ENCODE data around the gene SYNE3. TPM values are rescaled to one million over a fixed set of nuclear protein-coding genes. Genes with fewer than 3 reads are reported as not detected.

Gene SYNE3
- total and polyA plus RNA-seq, 7 experiments from 2014 or later, result 6.8 to 83.9 (median 49.1) TPM

- H3K4me3 ChIP-seq (ENCODE audit: low read length), result no peak overlapping the region
- H3K36me3 ChIP-seq (ENCODE audit: control insufficient read depth in 2 of 3, insufficient read depth in 3 of 3, low read length in 3 of 3), result peaks cover 0 to 8% (median 0%) of the 10 kb centered on the region in 3 experiments
- Mint-ChIP-seq H3K27ac (peak overlapping the region in 1 of 9 donors; percentile 51), H3K36me3 (peaks cover 0 to 10% (median 4%) of the 10 kb centered on the region in 5 donors), H3K9me3 (no peaks in the 10 kb centered on the region), H3K4me1 (peaks cover 37 to 89% (median 83%) of the 10 kb centered on the region in 7 donors), H3K27me3 (no peaks in the 10 kb centered on the region), H3K4me3 (peak overlapping the region in 9 of 10 donors; percentile 35 to 99 (median 92))
- H3K4me1 ChIP-seq (ENCODE audit: control insufficient read depth in 2 of 2, insufficient read depth in 2 of 2, low read length in 2 of 2), result peaks cover 25 to 27% of the 10 kb centered on the region in 2 donors
- no peaks in the 10 kb centered on the region for H3K27me3 ChIP-seq (ENCODE audit: control insufficient read depth in 2 of 2, insufficient read depth in 2 of 2, low read length in 2 of 2)
- H3K9me3 ChIP-seq (ENCODE audit: control insufficient read depth in 2 of 3, low read length in 3 of 3), result no peaks in the 10 kb centered on the region
- ChIA-PET POLR2A (interaction anchor here (1.2 kb wide), 1 partner anchor 10 kb away, joined by 4 read pairs; no protein-coding TSS in a partner anchor), CTCF (interaction anchor here (1.2 kb wide), 1 partner anchor 8 kb away, joined by 3 read pairs; no protein-coding TSS in a partner anchor)
- intact Hi-C loops (cut with micrococcal nuclease), result no loop called here
- no peak overlapping the region for H3K27ac ChIP-seq (ENCODE audit: low read depth, low read length)
- DNase-seq (no peak), ATAC-seq (no peak)
These were observed 20.2 kb upstream of the SYNE3 start for GRCh38 chr14:95536671-95537070.

- Mint-ChIP-seq H3K27ac (peak overlapping the region; percentile 23 to 98 (median 87)), H3K36me3 (peaks cover 0 to 12% (median 4%) of the 10 kb centered on the region in 5 donors), H3K4me3 (peak overlapping the region; percentile 90 to 99 (median 94)), H3K9me3 (no peaks in the 10 kb centered on the region), H3K27me3 (no peaks in the 10 kb centered on the region), H3K4me1 (peaks cover 37 to 89% (median 83%) of the 10 kb centered on the region in 7 donors)
- ChIA-PET CTCF (interaction anchor here (0.7 to 1.2 kb wide), 2 partner anchors 8 to 96 kb away, joined by 3 read pairs; no protein-coding TSS in a partner anchor), POLR2A (interaction anchor here (0.7 to 3.2 kb wide), 3 partner anchors 9 to 16 kb away, joined by 3 to 26 read pairs (median 4); no protein-coding TSS in a partner anchor)
- H3K36me3 ChIP-seq (ENCODE audit: control insufficient read depth in 2 of 3, insufficient read depth in 3 of 3, low read length in 3 of 3), result peaks cover 0 to 8% (median 0%) of the 10 kb centered on the region in 3 experiments
- no peaks in the 10 kb centered on the region for H3K9me3 ChIP-seq (ENCODE audit: control insufficient read depth in 2 of 3, low read length in 3 of 3)
- H3K27ac ChIP-seq (ENCODE audit: low read depth, low read length), result peak overlapping the region; percentile 83
- no peak for DNase-seq
- ATAC-seq, result no peak
- no peaks in the 10 kb centered on the region for H3K27me3 ChIP-seq (ENCODE audit: control insufficient read depth in 2 of 2, insufficient read depth in 2 of 2, low read length in 2 of 2)
- intact Hi-C loops (cut with micrococcal nuclease), result no loop called here
- peaks cover 25 to 27% of the 10 kb centered on the region in 2 donors for H3K4me1 ChIP-seq (ENCODE audit: control insufficient read depth in 2 of 2, insufficient read depth in 2 of 2, low read length in 2 of 2)
- H3K4me3 ChIP-seq (ENCODE audit: low read length), result peak overlapping the region; percentile 77
These were observed 19.7 kb upstream of the SYNE3 start for GRCh38 chr14:95536036-95536593.

GRCh38 chr14:95535226-95536021 is 19.0 kb upstream of the SYNE3 start:
- Histone ChIP-seq H3K4me1 (ENCODE audit: control insufficient read depth in 2 of 2, insufficient read depth in 2 of 2, low read length in 2 of 2) (peaks cover 25 to 27% of the 10 kb centered on the region in 2 donors), H3K36me3 (ENCODE audit: control insufficient read depth in 2 of 3, insufficient read depth in 3 of 3, low read length in 3 of 3) (peaks cover 0 to 8% (median 0%) of the 10 kb centered on the region in 3 experiments), H3K27ac (ENCODE audit: low read depth, low read length) (peak overlapping the region; percentile 83), H3K27me3 (ENCODE audit: control insufficient read depth in 2 of 2, insufficient read depth in 2 of 2, low read length in 2 of 2) (no peaks in the 10 kb centered on the region), H3K4me3 (ENCODE audit: low read length) (peak overlapping the region; percentile 77), H3K9me3 (ENCODE audit: control insufficient read depth in 2 of 3, low read length in 3 of 3) (no peaks in the 10 kb centered on the region)
- intact Hi-C loops (cut with micrococcal nuclease), result loop anchor here (2.0 kb wide), 3 partner anchors 93 to 1455 kb away; partner anchors contain the start of genes DDX24 (in 1 of the 2) and IFI27L1 (in 1 of the 2)
- ATAC-seq (no peak), DNase-seq (no peak)
- peaks cover 37 to 89% (median 80%) of the 10 kb centered on the region in 7 donors for H3K4me1 Mint-ChIP-seq
- ChIA-PET POLR2A (interaction anchor here (0.7 to 3.2 kb wide), 9 partner anchors 8 to 71 kb away, joined by 3 to 26 read pairs (median 3); partner anchors contain the start of gene SYNE3), CTCF (interaction anchor here (0.6 to 1.2 kb wide), 3 partner anchors 95 to 108 kb away, joined by 3 to 5 read pairs (median 3); no protein-coding TSS in a partner anchor)
- peak overlapping the region; percentile 71 to 98 (median 89) for H3K27ac Mint-ChIP-seq
- peaks cover 0 to 12% (median 4%) of the 10 kb centered on the region in 5 donors for H3K36me3 Mint-ChIP-seq
- no peaks in the 10 kb centered on the region for H3K9me3 Mint-ChIP-seq
- no peaks in the 10 kb centered on the region for H3K27me3 Mint-ChIP-seq
- peak overlapping the region; percentile 90 to 99 (median 94) for H3K4me3 Mint-ChIP-seq

- POLR2A ChIA-PET, result interaction anchor here (0.7 to 3.2 kb wide), 10 partner anchors 10 to 92 kb away, joined by 3 to 26 read pairs (median 4); partner anchors contain the start of gene SYNE3
- peaks cover 0 to 8% (median 0%) of the 10 kb centered on the region in 3 experiments for H3K36me3 ChIP-seq (ENCODE audit: control insufficient read depth in 2 of 3, insufficient read depth in 3 of 3, low read length in 3 of 3)
- DNase-seq (peak; percentile 88 to 100 (median 99)), ATAC-seq (peak; percentile 92)
- peaks cover 25 to 27% of the 10 kb centered on the region in 2 donors for H3K4me1 ChIP-seq (ENCODE audit: control insufficient read depth in 2 of 2, insufficient read depth in 2 of 2, low read length in 2 of 2)
- CTCF ChIA-PET, result interaction anchor here (0.6 to 2.6 kb wide), 4 partner anchors 10 to 108 kb away, joined by 3 to 11 read pairs (median 7); no protein-coding TSS in a partner anchor
- Mint-ChIP-seq H3K27ac (peak within 1 kb of the TSS; percentile 71 to 99 (median 97)), H3K4me3 (peak within 1 kb of the TSS; percentile 90 to 99 (median 94)), H3K9me3 (no peaks in the 10 kb centered on the region), H3K27me3 (no peaks in the 10 kb centered on the region), H3K4me1 (peaks cover 35 to 92% (median 75%) of the 10 kb centered on the region in 7 donors), H3K36me3 (peaks cover 0 to 12% (median 4%) of the 10 kb centered on the region in 5 donors)
- intact Hi-C loops (cut with micrococcal nuclease), result loop anchor here (1.0 to 5.0 kb wide), 14 partner anchors 10 to 1454 kb away; partner anchors contain the start of genes DICER1 (in 2 of the 2), DDX24 (in 1 of the 2), IFI27L1 (in 1 of the 2) and PAPOLA (in 1 of the 2)
- peak within 1 kb of the TSS; percentile 83 for H3K27ac ChIP-seq (ENCODE audit: low read depth, low read length)
- H3K27me3 ChIP-seq (ENCODE audit: control insufficient read depth in 2 of 2, insufficient read depth in 2 of 2, low read length in 2 of 2), result no peaks in the 10 kb centered on the region
- H3K4me3 ChIP-seq (ENCODE audit: low read length), result peak within 1 kb of the TSS; percentile 77
- H3K9me3 ChIP-seq (ENCODE audit: control insufficient read depth in 2 of 3, low read length in 3 of 3), result no peaks in the 10 kb centered on the region
These were observed 18.1 kb upstream of the SYNE3 start, which contains the start of gene GLRX5 for GRCh38 chr14:95534299-95535225. GLRX5 (plus strand) TSS chr14:95535050; CDS start chr14:95535090, 40 bp downstream.

- Mint-ChIP-seq H3K36me3 (peaks cover 0 to 12% (median 7%) of the 10 kb centered on the region in 5 donors), H3K27ac (peak overlapping the region; percentile 71 to 98 (median 95)), H3K4me3 (peak overlapping the region; percentile 90 to 99 (median 92)), H3K4me1 (peaks cover 35 to 85% (median 72%) of the 10 kb centered on the region in 7 donors), H3K9me3 (no peaks in the 10 kb centered on the region), H3K27me3 (no peaks in the 10 kb centered on the region)
- no peak for ATAC-seq
- peak overlapping the region; percentile 83 for H3K27ac ChIP-seq (ENCODE audit: low read depth, low read length)
- H3K4me1 ChIP-seq (ENCODE audit: control insufficient read depth in 2 of 2, insufficient read depth in 2 of 2, low read length in 2 of 2), result peaks cover 25 to 27% of the 10 kb centered on the region in 2 donors
- no peaks in the 10 kb centered on the region for H3K27me3 ChIP-seq (ENCODE audit: control insufficient read depth in 2 of 2, insufficient read depth in 2 of 2, low read length in 2 of 2)
- no peak for DNase-seq
- intact Hi-C loops (cut with micrococcal nuclease), result loop anchor here (1.0 to 5.0 kb wide), 14 partner anchors 10 to 1453 kb away; partner anchors contain the start of genes DICER1 (in 2 of the 2), DDX24 (in 1 of the 2), IFI27L1 (in 1 of the 2) and PAPOLA (in 1 of the 2)
- H3K9me3 ChIP-seq (ENCODE audit: control insufficient read depth in 2 of 3, low read length in 3 of 3), result no peaks in the 10 kb centered on the region
- H3K4me3 ChIP-seq (ENCODE audit: low read length), result peak overlapping the region; percentile 77
- peaks cover 0 to 8% (median 0%) of the 10 kb centered on the region in 3 experiments for H3K36me3 ChIP-seq (ENCODE audit: control insufficient read depth in 2 of 3, insufficient read depth in 3 of 3, low read length in 3 of 3)
- ChIA-PET POLR2A (interaction anchor here (1.0 to 3.2 kb wide), 6 partner anchors 10 to 466 kb away, joined by 3 to 26 read pairs (median 12); no protein-coding TSS in a partner anchor), CTCF (interaction anchor here (2.2 to 2.6 kb wide), 2 partner anchors 10 to 92 kb away, joined by 9 to 11 read pairs; no protein-coding TSS in a partner anchor)
These were observed 17.4 kb upstream of the SYNE3 start for GRCh38 chr14:95533822-95534221.

All from naive thymus-derived CD4-positive, alpha-beta T cell (primary cell).